ENCODE results near the gene NAMPT.

Gene NAMPT

DNA sequence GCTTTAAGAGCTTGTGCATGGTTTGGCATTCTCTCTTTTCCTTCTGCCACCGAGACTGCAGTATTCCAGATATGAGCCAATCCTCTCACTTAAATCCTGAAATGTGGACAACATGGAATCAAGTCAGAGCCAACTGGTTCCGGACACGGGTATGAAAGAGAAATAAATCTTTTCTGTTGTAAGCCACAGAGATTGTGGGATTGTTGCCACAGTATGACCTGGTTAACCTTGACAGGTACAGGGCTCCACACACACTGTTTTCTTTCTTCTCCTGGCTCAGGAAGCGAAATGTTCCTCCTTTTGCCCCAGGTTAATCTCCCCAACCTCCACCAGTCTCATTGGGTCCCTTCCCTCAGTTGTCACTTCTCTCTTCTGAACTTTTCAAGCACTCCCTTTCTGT lies 6.5 kb upstream of the NAMPT start:
- Mint-ChIP-seq H3K36me3 (ENCODE audit: low read depth) (no peaks in the 10 kb centered on the region), H3K4me3 (no peak overlapping the region), H3K27me3 (ENCODE audit: low read depth) (no peaks in the 10 kb centered on the region), H3K9me3 (peaks cover 10% of the 10 kb centered on the region), H3K27ac (no peak overlapping the region), H3K4me1 (no peaks in the 10 kb centered on the region)
- TF ChIP-seq, protein P1, sequence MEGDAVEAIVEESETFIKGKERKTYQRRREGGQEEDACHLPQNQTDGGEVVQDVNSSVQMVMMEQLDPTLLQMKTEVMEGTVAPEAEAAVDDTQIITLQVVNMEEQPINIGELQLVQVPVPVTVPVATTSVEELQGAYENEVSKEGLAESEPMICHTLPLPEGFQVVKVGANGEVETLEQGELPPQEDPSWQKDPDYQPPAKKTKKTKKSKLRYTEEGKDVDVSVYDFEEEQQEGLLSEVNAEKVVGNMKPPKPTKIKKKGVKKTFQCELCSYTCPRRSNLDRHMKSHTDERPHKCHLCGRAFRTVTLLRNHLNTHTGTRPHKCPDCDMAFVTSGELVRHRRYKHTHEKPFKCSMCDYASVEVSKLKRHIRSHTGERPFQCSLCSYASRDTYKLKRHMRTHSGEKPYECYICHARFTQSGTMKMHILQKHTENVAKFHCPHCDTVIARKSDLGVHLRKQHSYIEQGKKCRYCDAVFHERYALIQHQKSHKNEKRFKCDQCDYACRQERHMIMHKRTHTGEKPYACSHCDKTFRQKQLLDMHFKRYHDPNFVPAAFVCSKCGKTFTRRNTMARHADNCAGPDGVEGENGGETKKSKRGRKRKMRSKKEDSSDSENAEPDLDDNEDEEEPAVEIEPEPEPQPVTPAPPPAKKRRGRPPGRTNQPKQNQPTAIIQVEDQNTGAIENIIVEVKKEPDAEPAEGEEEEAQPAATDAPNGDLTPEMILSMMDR (IDR thresholded peaks at IDR 0.05; ENCODE audit: unreplicated experiment in 3 of 3), result no peak

DNA sequence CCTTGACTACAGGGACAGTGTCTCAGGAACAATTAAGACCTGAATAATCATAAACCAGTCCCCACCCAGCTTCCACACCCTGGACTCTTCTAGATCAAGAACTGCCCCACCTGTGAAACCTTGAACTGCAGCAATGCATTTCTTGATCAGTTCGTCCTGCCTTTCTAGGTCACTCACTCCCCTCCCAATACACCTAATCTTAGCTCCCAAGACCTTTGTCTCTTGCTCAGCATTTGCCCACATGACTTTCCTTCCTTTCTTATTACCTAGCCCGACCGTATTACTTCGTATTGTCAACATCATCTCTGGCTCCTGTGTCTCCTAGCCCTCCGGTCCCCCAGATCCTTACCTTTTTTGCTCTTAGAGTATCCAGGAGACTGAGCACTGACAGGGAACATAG lies 5.5 kb upstream of the NAMPT start:
- Mint-ChIP-seq H3K36me3 (ENCODE audit: low read depth) (no peaks in the 10 kb centered on the region), H3K4me1 (no peaks in the 10 kb centered on the region), H3K27me3 (ENCODE audit: low read depth) (no peaks in the 10 kb centered on the region), H3K4me3 (no peak overlapping the region), H3K27ac (no peak overlapping the region), H3K9me3 (peaks cover 8% of the 10 kb centered on the region)
- TF ChIP-seq, protein P1 (IDR thresholded peaks at IDR 0.05; ENCODE audit: unreplicated experiment in 3 of 3), result no peak

DNA sequence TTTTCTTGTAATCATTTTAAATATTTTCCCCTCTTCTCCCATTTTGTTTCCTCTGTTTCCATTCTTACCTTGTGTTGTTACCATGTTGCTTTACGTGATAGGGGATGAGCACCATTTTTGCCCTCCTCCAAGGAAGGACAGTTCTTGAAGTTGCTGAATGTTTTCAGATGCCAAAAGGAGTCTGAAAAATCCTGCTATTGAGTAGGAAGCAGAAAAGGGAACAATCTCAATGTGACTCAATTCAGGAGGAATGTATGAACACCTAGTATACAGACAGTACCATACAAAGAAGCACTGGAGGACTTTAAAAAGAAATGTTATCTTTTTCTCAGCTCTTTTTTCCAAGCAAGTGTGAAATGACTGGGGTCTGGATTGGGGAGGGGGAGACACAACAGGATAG lies 5.1 kb upstream of the NAMPT start:
- TF ChIP-seq, protein P1 (IDR thresholded peaks at IDR 0.05; ENCODE audit: unreplicated experiment in 3 of 3), result no peak
- H3K27ac Mint-ChIP-seq, result no peak overlapping the region
- no peaks in the 10 kb centered on the region for H3K36me3 Mint-ChIP-seq (ENCODE audit: low read depth)
- no peaks in the 10 kb centered on the region for H3K27me3 Mint-ChIP-seq (ENCODE audit: low read depth)
- no peaks in the 10 kb centered on the region for H3K4me1 Mint-ChIP-seq
- H3K9me3 Mint-ChIP-seq, result peaks cover 8% of the 10 kb centered on the region
- no peak overlapping the region for H3K4me3 Mint-ChIP-seq

DNA sequence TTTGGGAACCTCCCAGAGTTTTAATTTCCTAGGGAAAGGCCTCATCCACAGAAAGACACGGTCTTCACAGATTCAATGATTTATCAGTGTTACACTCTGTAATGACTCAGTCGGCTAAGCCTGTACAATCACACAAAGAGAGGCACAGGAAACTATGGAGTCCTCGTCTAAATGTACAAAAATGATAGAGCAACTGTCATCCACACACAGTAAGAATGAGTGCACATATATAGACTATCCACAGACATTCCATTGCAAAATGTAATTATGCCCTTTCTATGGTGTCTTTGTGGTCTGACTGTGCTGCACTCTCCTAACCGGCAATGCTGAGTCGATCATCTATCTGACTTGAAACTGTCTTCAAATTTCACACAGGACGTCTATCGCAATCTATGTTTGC lies 3.5 kb upstream of the NAMPT start:
- Mint-ChIP-seq H3K4me3 (peak overlapping the region; percentile 28 to 61 (median 46)), H3K9me3 (no peaks in the 10 kb centered on the region), H3K27me3 (ENCODE audit: low read depth) (no peaks in the 10 kb centered on the region), H3K36me3 (ENCODE audit: low read depth) (no peaks in the 10 kb centered on the region), H3K27ac (no peak overlapping the region), H3K4me1 (peaks cover 8% of the 10 kb centered on the region)
- TF ChIP-seq, protein P1 (IDR thresholded peaks at IDR 0.05; ENCODE audit: unreplicated experiment in 3 of 3), result no peak

DNA sequence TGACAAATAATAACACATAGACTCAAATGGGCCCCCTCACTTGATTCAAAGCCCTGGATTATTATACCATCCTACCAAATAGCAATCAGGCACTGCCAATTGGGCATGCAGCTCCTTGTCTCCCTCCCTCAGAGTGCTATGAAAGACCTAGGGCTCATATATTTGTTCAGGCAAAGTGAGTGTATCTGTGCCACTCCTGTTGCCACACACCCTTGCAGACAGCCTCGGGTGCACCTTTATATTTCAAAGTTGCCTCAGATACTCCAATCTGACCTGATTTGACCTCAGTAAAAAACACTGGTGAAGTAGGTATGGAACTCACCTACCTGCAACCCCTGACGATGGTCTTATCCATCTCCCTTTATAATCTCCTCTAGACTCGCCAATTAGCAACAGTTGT lies 3.0 kb upstream of the NAMPT start:
- H3K36me3 Mint-ChIP-seq (ENCODE audit: low read depth), result no peaks in the 10 kb centered on the region
- no peaks in the 10 kb centered on the region for H3K27me3 Mint-ChIP-seq (ENCODE audit: low read depth)
- peak overlapping the region; percentile 28 to 61 (median 46) for H3K4me3 Mint-ChIP-seq
- H3K9me3 Mint-ChIP-seq, result no peaks in the 10 kb centered on the region
- H3K4me1 Mint-ChIP-seq, result peaks cover 8% of the 10 kb centered on the region
- TF ChIP-seq, protein P1 (IDR thresholded peaks at IDR 0.05; ENCODE audit: unreplicated experiment in 3 of 3), result no peak
- no peak overlapping the region for H3K27ac Mint-ChIP-seq

DNA sequence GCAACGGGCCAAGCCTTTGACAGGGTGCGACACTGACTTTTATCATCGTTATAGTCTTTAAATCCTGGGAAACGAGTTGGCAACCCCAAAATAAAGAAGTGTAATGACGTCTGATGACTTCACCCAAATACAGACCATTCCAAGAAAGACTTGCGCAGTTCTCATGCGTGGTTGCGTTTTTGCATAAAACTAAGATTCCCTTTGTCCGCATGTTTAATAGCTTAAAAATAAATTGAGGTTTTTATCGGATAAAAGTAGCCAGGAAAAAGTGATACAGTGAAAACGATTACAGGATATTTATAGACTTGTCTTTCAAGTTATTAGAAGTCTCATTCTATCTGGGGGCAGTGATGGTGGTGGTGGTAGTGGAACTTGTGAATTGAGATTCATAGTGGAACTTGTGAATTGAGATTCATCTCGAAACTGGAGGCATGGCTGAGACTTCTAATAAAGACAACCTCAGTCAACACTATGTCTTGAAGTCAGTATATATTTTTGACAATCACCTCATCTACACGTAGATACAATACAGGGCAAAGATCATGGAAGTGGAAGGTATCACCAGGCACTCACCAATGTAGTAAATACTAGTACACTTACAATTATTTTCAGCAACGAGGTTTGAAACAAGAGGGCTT lies 1.2 kb upstream of the NAMPT start:
- Mint-ChIP-seq H3K27me3 (ENCODE audit: low read depth) (no peaks in the 10 kb centered on the region), H3K9me3 (no peaks in the 10 kb centered on the region), H3K4me1 (peaks cover 8% of the 10 kb centered on the region), H3K4me3 (peak overlapping the region; percentile 95 to 99 (median 96)), H3K36me3 (ENCODE audit: low read depth) (no peaks in the 10 kb centered on the region), H3K27ac (peak overlapping the region; percentile 86 to 96 (median 96))
- TF ChIP-seq, protein P1 (IDR thresholded peaks at IDR 0.05; ENCODE audit: unreplicated experiment in 3 of 3), result no peak

Measured in nephron (organoid).